ENCODE data around the gene SLC8A1.

Gene SLC8A1

GRCh38 chr2:40439473-40439872, 12.4 kb downstream of the SLC8A1 start:
- no peak overlapping the region for H3K4me3 ChIP-seq (ENCODE audit: low read depth in 1 of 2, low read length in 1 of 2)
- H3K27ac ChIP-seq: no peak overlapping the region
- no peak for TF ChIP-seq CTCF (IDR thresholded peaks at IDR 0.05)
- no peaks in the 10 kb centered on the region for H3K27me3 ChIP-seq
- H3K9me3 ChIP-seq: no peaks in the 10 kb centered on the region
- no peaks in the 10 kb centered on the region for H3K36me3 ChIP-seq
- H3K4me1 ChIP-seq (ENCODE audit: control insufficient read depth in 1 of 2, insufficient read depth in 1 of 2, low read depth in 1 of 2, low read length in 1 of 2): peaks cover 28% of the 10 kb centered on the region in 2 experiments

- peak overlapping the region in 1 of 2 experiments; percentile 15 for H3K4me3 ChIP-seq (ENCODE audit: low read depth in 1 of 2, low read length in 1 of 2)
- H3K36me3 ChIP-seq: no peaks in the 10 kb centered on the region
- H3K4me1 ChIP-seq (ENCODE audit: control insufficient read depth in 1 of 2, insufficient read depth in 1 of 2, low read depth in 1 of 2, low read length in 1 of 2): peaks cover 33 to 37% of the 10 kb centered on the region in 2 experiments
- peak overlapping the region; percentile 42 for H3K27ac ChIP-seq
- H3K27me3 ChIP-seq: no peaks in the 10 kb centered on the region
- no peak for TF ChIP-seq CTCF (IDR thresholded peaks at IDR 0.05)
- H3K9me3 ChIP-seq: no peaks in the 10 kb centered on the region
These were observed 15.8 kb downstream of the SLC8A1 start for GRCh38 chr2:40436093-40436475.

- H3K27me3 ChIP-seq: no peaks in the 10 kb centered on the region
- peak overlapping the region in 1 of 2 experiments; percentile 15 for H3K4me3 ChIP-seq (ENCODE audit: low read depth in 1 of 2, low read length in 1 of 2)
- no peaks in the 10 kb centered on the region for H3K9me3 ChIP-seq
- H3K4me1 ChIP-seq (ENCODE audit: control insufficient read depth in 1 of 2, insufficient read depth in 1 of 2, low read depth in 1 of 2, low read length in 1 of 2): peaks cover 28 to 34% of the 10 kb centered on the region in 2 experiments
- peak overlapping the region; percentile 53 for H3K27ac ChIP-seq
- TF ChIP-seq CTCF (IDR thresholded peaks at IDR 0.05): no peak
- no peaks in the 10 kb centered on the region for H3K36me3 ChIP-seq
These were observed 16.3 kb downstream of the SLC8A1 start for GRCh38 chr2:40435426-40436092.

- Histone ChIP-seq H3K27ac (peak overlapping the region; percentile 53), H3K27me3 (no peaks in the 10 kb centered on the region), H3K4me1 (ENCODE audit: control insufficient read depth in 1 of 2, insufficient read depth in 1 of 2, low read depth in 1 of 2, low read length in 1 of 2) (peaks cover 26 to 31% of the 10 kb centered on the region in 2 experiments), H3K36me3 (no peaks in the 10 kb centered on the region), H3K9me3 (no peaks in the 10 kb centered on the region), H3K4me3 (ENCODE audit: low read depth in 1 of 2, low read length in 1 of 2) (no peak overlapping the region)
- TF ChIP-seq CTCF (IDR thresholded peaks at IDR 0.05): no peak
These were observed 17.1 kb downstream of the SLC8A1 start for GRCh38 chr2:40434731-40435271.

GRCh38 chr2:40433736-40434135, 18.2 kb downstream of the SLC8A1 start:
- H3K27ac ChIP-seq: no peak overlapping the region
- H3K36me3 ChIP-seq: no peaks in the 10 kb centered on the region
- no peaks in the 10 kb centered on the region for H3K9me3 ChIP-seq
- no peak for TF ChIP-seq CTCF (IDR thresholded peaks at IDR 0.05)
- peaks cover 26 to 31% of the 10 kb centered on the region in 2 experiments for H3K4me1 ChIP-seq (ENCODE audit: control insufficient read depth in 1 of 2, insufficient read depth in 1 of 2, low read depth in 1 of 2, low read length in 1 of 2)
- H3K27me3 ChIP-seq: no peaks in the 10 kb centered on the region
- H3K4me3 ChIP-seq (ENCODE audit: low read depth in 1 of 2, low read length in 1 of 2): no peak overlapping the region
